ENCODE measurements around the gene SASH1.

SASH1 gene

GRCh38 chr6:148426317-148426977, 83.8 kb downstream of the SASH1 start:
- no peaks in the 10 kb centered on the region for H3K27me3 ChIP-seq (ENCODE audit: control insufficient read depth in 5 of 5, insufficient read depth in 4 of 5, low read length in 5 of 5)
- H3K4me1 ChIP-seq (ENCODE audit: control insufficient read depth in 5 of 5, insufficient read depth in 5 of 5, low read length in 5 of 5): peaks cover 0 to 38% (median 3%) of the 10 kb centered on the region in 5 donors
- no peaks in the 10 kb centered on the region for H3K9me3 ChIP-seq (ENCODE audit: control insufficient read depth in 5 of 5, low read length in 5 of 5)
- no peak overlapping the region for H3K4me3 ChIP-seq (ENCODE audit: low read depth in 1 of 5, low read length in 5 of 5)
- no peaks in the 10 kb centered on the region for H3K36me3 ChIP-seq (ENCODE audit: control insufficient read depth in 5 of 5, insufficient read depth in 5 of 5, low read length in 5 of 5)
- no peak overlapping the region for H3K9ac ChIP-seq (ENCODE audit: low read length in 5 of 5)
- H3K27ac ChIP-seq (ENCODE audit: low read depth, low read length): peak overlapping the region; percentile 14

DNA sequence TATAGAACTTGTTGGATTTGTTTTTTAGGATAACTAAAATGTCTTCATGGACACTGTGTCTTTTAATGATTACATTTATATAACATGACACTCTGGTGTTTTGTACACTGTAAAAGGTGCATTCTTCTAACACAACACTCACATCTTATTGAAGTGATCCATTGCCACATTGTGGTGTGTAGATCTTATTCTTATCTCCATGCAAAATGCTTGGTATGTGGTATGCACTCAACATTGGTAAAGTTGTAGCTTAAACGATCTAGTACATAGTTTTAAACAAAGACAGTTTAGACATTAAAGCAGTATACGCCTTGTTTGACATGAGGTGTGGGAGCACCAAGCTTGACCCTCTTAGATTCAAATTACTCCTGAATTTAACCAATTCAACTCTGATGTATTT, 84.7 kb downstream of the SASH1 start:
- Histone ChIP-seq H3K27me3 (ENCODE audit: control insufficient read depth in 5 of 5, insufficient read depth in 4 of 5, low read length in 5 of 5) (no peaks in the 10 kb centered on the region), H3K9me3 (ENCODE audit: control insufficient read depth in 5 of 5, low read length in 5 of 5) (no peaks in the 10 kb centered on the region), H3K9ac (ENCODE audit: low read length in 5 of 5) (no peak overlapping the region), H3K36me3 (ENCODE audit: control insufficient read depth in 5 of 5, insufficient read depth in 5 of 5, low read length in 5 of 5) (no peaks in the 10 kb centered on the region), H3K4me1 (ENCODE audit: control insufficient read depth in 5 of 5, insufficient read depth in 5 of 5, low read length in 5 of 5) (peaks cover 0 to 47% (median 3%) of the 10 kb centered on the region in 5 donors), H3K4me3 (ENCODE audit: low read depth in 1 of 5, low read length in 5 of 5) (no peak overlapping the region), H3K27ac (ENCODE audit: low read depth, low read length) (peak overlapping the region; percentile 14)

- Histone ChIP-seq H3K9ac (ENCODE audit: low read length in 5 of 5) (no peak overlapping the region), H3K27ac (ENCODE audit: low read depth, low read length) (no peak overlapping the region), H3K27me3 (ENCODE audit: control insufficient read depth in 5 of 5, insufficient read depth in 4 of 5, low read length in 5 of 5) (no peaks in the 10 kb centered on the region), H3K9me3 (ENCODE audit: control insufficient read depth in 5 of 5, low read length in 5 of 5) (no peaks in the 10 kb centered on the region), H3K4me3 (ENCODE audit: low read depth in 1 of 5, low read length in 5 of 5) (no peak overlapping the region), H3K4me1 (ENCODE audit: control insufficient read depth in 5 of 5, insufficient read depth in 5 of 5, low read length in 5 of 5) (peaks cover 0 to 44% (median 3%) of the 10 kb centered on the region in 5 donors), H3K36me3 (ENCODE audit: control insufficient read depth in 5 of 5, insufficient read depth in 5 of 5, low read length in 5 of 5) (no peaks in the 10 kb centered on the region)
Measured at GRCh38 chr6:148429423-148429822, 86.8 kb downstream of the SASH1 start.

- Histone ChIP-seq H3K4me3 (ENCODE audit: low read depth in 1 of 5, low read length in 5 of 5) (no peak overlapping the region), H3K36me3 (ENCODE audit: control insufficient read depth in 5 of 5, insufficient read depth in 5 of 5, low read length in 5 of 5) (no peaks in the 10 kb centered on the region), H3K27me3 (ENCODE audit: control insufficient read depth in 5 of 5, insufficient read depth in 4 of 5, low read length in 5 of 5) (no peaks in the 10 kb centered on the region), H3K9ac (ENCODE audit: low read length in 5 of 5) (no peak overlapping the region), H3K4me1 (ENCODE audit: control insufficient read depth in 5 of 5, insufficient read depth in 5 of 5, low read length in 5 of 5) (peaks cover 0 to 38% (median 7%) of the 10 kb centered on the region in 5 donors), H3K27ac (ENCODE audit: low read depth, low read length) (no peak overlapping the region), H3K9me3 (ENCODE audit: control insufficient read depth in 5 of 5, low read length in 5 of 5) (no peaks in the 10 kb centered on the region)
Measured at GRCh38 chr6:148430897-148431296, 88.3 kb downstream of the SASH1 start.

DNA sequence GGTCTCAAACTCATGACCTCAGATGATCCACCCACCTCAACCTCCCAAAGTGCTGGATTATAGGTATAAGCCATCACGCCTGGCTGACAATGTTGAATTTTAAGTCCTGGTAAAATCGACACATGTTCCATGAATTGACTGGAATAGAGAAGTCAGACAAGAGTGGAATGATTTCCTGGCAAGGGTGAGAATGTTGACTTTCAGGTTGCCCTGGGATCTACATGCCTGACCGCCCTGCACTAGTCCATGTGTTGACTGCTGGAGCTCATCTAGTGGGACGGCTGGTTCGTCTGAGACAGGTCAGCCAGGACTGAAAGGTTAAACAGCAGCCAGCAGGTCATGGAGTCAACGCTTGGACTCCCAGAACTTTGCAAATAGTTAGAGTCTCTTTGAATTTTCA, 88.8 kb downstream of the SASH1 start:
- peaks cover 0 to 36% (median 5%) of the 10 kb centered on the region in 5 donors for H3K4me1 ChIP-seq (ENCODE audit: control insufficient read depth in 5 of 5, insufficient read depth in 5 of 5, low read length in 5 of 5)
- H3K4me3 ChIP-seq (ENCODE audit: low read depth in 1 of 5, low read length in 5 of 5): no peak overlapping the region
- no peaks in the 10 kb centered on the region for H3K27me3 ChIP-seq (ENCODE audit: control insufficient read depth in 5 of 5, insufficient read depth in 4 of 5, low read length in 5 of 5)
- no peak overlapping the region for H3K9ac ChIP-seq (ENCODE audit: low read length in 5 of 5)
- peak overlapping the region; percentile 54 for H3K27ac ChIP-seq (ENCODE audit: low read depth, low read length)
- H3K9me3 ChIP-seq (ENCODE audit: control insufficient read depth in 5 of 5, low read length in 5 of 5): no peaks in the 10 kb centered on the region
- H3K36me3 ChIP-seq (ENCODE audit: control insufficient read depth in 5 of 5, insufficient read depth in 5 of 5, low read length in 5 of 5): no peaks in the 10 kb centered on the region

- Histone ChIP-seq H3K27me3 (ENCODE audit: control insufficient read depth in 5 of 5, insufficient read depth in 4 of 5, low read length in 5 of 5) (no peaks in the 10 kb centered on the region), H3K4me1 (ENCODE audit: control insufficient read depth in 5 of 5, insufficient read depth in 5 of 5, low read length in 5 of 5) (peaks cover 0 to 35% (median 4%) of the 10 kb centered on the region in 5 donors), H3K9ac (ENCODE audit: low read length in 5 of 5) (no peak overlapping the region), H3K9me3 (ENCODE audit: control insufficient read depth in 5 of 5, low read length in 5 of 5) (no peaks in the 10 kb centered on the region), H3K27ac (ENCODE audit: low read depth, low read length) (peak overlapping the region; percentile 54), H3K36me3 (ENCODE audit: control insufficient read depth in 5 of 5, insufficient read depth in 5 of 5, low read length in 5 of 5) (no peaks in the 10 kb centered on the region), H3K4me3 (ENCODE audit: low read depth in 1 of 5, low read length in 5 of 5) (no peak overlapping the region)
Measured at GRCh38 chr6:148431840-148432239, 89.2 kb downstream of the SASH1 start.

- H3K4me3 ChIP-seq (ENCODE audit: low read depth in 1 of 5, low read length in 5 of 5): no peak overlapping the region
- peak overlapping the region; percentile 54 for H3K27ac ChIP-seq (ENCODE audit: low read depth, low read length)
- peaks cover 0 to 27% (median 4%) of the 10 kb centered on the region in 5 donors for H3K4me1 ChIP-seq (ENCODE audit: control insufficient read depth in 5 of 5, insufficient read depth in 5 of 5, low read length in 5 of 5)
- H3K9me3 ChIP-seq (ENCODE audit: control insufficient read depth in 5 of 5, low read length in 5 of 5): no peaks in the 10 kb centered on the region
- no peak overlapping the region for H3K9ac ChIP-seq (ENCODE audit: low read length in 5 of 5)
- no peaks in the 10 kb centered on the region for H3K36me3 ChIP-seq (ENCODE audit: control insufficient read depth in 5 of 5, insufficient read depth in 5 of 5, low read length in 5 of 5)
- no peaks in the 10 kb centered on the region for H3K27me3 ChIP-seq (ENCODE audit: control insufficient read depth in 5 of 5, insufficient read depth in 4 of 5, low read length in 5 of 5)
Measured at GRCh38 chr6:148432462-148433195, 90.0 kb downstream of the SASH1 start.

DNA sequence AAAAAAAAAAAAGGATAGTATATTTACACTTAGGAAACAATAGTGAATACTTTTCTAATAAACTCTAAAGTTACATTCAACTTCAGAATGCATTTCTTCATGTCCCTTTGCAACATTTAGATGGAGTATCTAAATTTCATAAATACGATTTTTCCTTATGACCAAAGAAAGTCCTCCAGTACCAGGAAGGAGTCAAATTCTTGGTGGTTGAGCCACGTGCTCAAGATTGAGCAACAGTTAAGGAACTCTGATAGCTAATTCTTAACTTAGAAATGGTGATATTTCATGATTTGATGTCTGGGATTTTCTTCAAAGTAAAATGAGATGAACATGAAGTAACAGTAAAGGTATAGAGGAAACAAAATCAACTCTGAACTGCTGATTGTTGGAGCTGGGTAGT, 92.7 kb downstream of the SASH1 start:
- no peaks in the 10 kb centered on the region for H3K27me3 ChIP-seq (ENCODE audit: control insufficient read depth in 5 of 5, insufficient read depth in 4 of 5, low read length in 5 of 5)
- no peak overlapping the region for H3K9ac ChIP-seq (ENCODE audit: low read length in 5 of 5)
- peaks cover 0 to 32% (median 8%) of the 10 kb centered on the region in 5 donors for H3K4me1 ChIP-seq (ENCODE audit: control insufficient read depth in 5 of 5, insufficient read depth in 5 of 5, low read length in 5 of 5)
- no peaks in the 10 kb centered on the region for H3K9me3 ChIP-seq (ENCODE audit: control insufficient read depth in 5 of 5, low read length in 5 of 5)
- no peak overlapping the region for H3K4me3 ChIP-seq (ENCODE audit: low read depth in 1 of 5, low read length in 5 of 5)
- no peak overlapping the region for H3K27ac ChIP-seq (ENCODE audit: low read depth, low read length)
- H3K36me3 ChIP-seq (ENCODE audit: control insufficient read depth in 5 of 5, insufficient read depth in 5 of 5, low read length in 5 of 5): peaks cover 0 to 2% (median 0%) of the 10 kb centered on the region in 5 donors

GRCh38 chr6:148436466-148436865, 93.8 kb downstream of the SASH1 start:
- H3K4me1 ChIP-seq (ENCODE audit: control insufficient read depth in 5 of 5, insufficient read depth in 5 of 5, low read length in 5 of 5): peaks cover 3 to 31% (median 14%) of the 10 kb centered on the region in 5 donors
- H3K27ac ChIP-seq (ENCODE audit: low read depth, low read length): no peak overlapping the region

GRCh38 chr6:148438632-148439031, 96.0 kb downstream of the SASH1 start:
- Histone ChIP-seq H3K9ac (ENCODE audit: low read length in 5 of 5) (no peak overlapping the region), H3K9me3 (ENCODE audit: control insufficient read depth in 5 of 5, low read length in 5 of 5) (no peaks in the 10 kb centered on the region), H3K27ac (ENCODE audit: low read depth, low read length) (no peak overlapping the region), H3K36me3 (ENCODE audit: control insufficient read depth in 5 of 5, insufficient read depth in 5 of 5, low read length in 5 of 5) (peaks cover 0 to 2% (median 0%) of the 10 kb centered on the region in 5 donors), H3K4me3 (ENCODE audit: low read depth in 1 of 5, low read length in 5 of 5) (no peak overlapping the region), H3K27me3 (ENCODE audit: control insufficient read depth in 5 of 5, insufficient read depth in 4 of 5, low read length in 5 of 5) (no peaks in the 10 kb centered on the region), H3K4me1 (ENCODE audit: control insufficient read depth in 5 of 5, insufficient read depth in 5 of 5, low read length in 5 of 5) (peaks cover 3 to 24% (median 8%) of the 10 kb centered on the region in 5 donors)

More at GRCh38 chr6:148436466-148436865, 93.8 kb downstream of the SASH1 start:
- no peaks in the 10 kb centered on the region for H3K9me3 ChIP-seq (ENCODE audit: control insufficient read depth in 5 of 5, low read length in 5 of 5)
- peaks cover 0 to 2% (median 0%) of the 10 kb centered on the region in 5 donors for H3K36me3 ChIP-seq (ENCODE audit: control insufficient read depth in 5 of 5, insufficient read depth in 5 of 5, low read length in 5 of 5)
- no peak overlapping the region for H3K4me3 ChIP-seq (ENCODE audit: low read depth in 1 of 5, low read length in 5 of 5)
- no peaks in the 10 kb centered on the region for H3K27me3 ChIP-seq (ENCODE audit: control insufficient read depth in 5 of 5, insufficient read depth in 4 of 5, low read length in 5 of 5)
- no peak overlapping the region for H3K9ac ChIP-seq (ENCODE audit: low read length in 5 of 5)
